GM21526 (cell line): ENCODE measurements around the gene AP4S1.

Experiments
- ATAC-seq: cut with Tn5 transposase; IDR thresholded peaks from one replicate; pipeline ENCODE4 v1.9.1; 2021; ENCODE audit warnings: moderate library complexity; ENCODE audit not compliant: unreplicated experiment, low FRiP score

Gene AP4S1

GRCh38 chr14:31126680-31127079 is 101.2 kb downstream of the AP4S1 start:
- ATAC-seq = no peak

- no peak for ATAC-seq
Observed at GRCh38 chr14:31127690-31128089, 102.2 kb downstream of the AP4S1 start.

GRCh38 chr14:31128601-31129526 is 103.4 kb downstream of the AP4S1 start:
- no peak for ATAC-seq

- ATAC-seq = no peak
Observed at GRCh38 chr14:31133133-31133532, 107.7 kb downstream of the AP4S1 start.

GRCh38 chr14:31137214-31137889 is 111.9 kb downstream of the AP4S1 start:
- ATAC-seq = no peak

- no peak for ATAC-seq
Observed at GRCh38 chr14:31138301-31138700, 112.9 kb downstream of the AP4S1 start.

- ATAC-seq = no peak
Observed at GRCh38 chr14:31139301-31139847, 113.9 kb downstream of the AP4S1 start.

GRCh38 chr14:31142455-31143087 is 117.1 kb downstream of the AP4S1 start:
- ATAC-seq = no peak
